Measurements from ENCODE around the gene SAMD14. TPM values are rescaled to one million over a fixed set of nuclear protein-coding genes. Genes with fewer than 3 reads are reported as not detected.

Gene SAMD14
- total and polyA plus RNA-seq, 2 donors: 0.42 to 0.62 TPM

- Histone ChIP-seq H3K4me1 (ENCODE audit: control insufficient read depth in 2 of 2, insufficient read depth in 2 of 2, low read length in 2 of 2) (peaks cover 5 to 23% of the 10 kb centered on the region in 2 donors), H3K27ac (ENCODE audit: low read depth in 1 of 2, low read length in 1 of 2) (peak overlapping the region in 1 of 2 donors; percentile 10), H3K4me3 (ENCODE audit: low read length in 2 of 2) (peak overlapping the region; percentile 42), H3K9me3 (ENCODE audit: control insufficient read depth in 2 of 2, insufficient read depth in 1 of 2, low read length in 1 of 2) (no peaks in the 10 kb centered on the region), H3K36me3 (ENCODE audit: control insufficient read depth in 2 of 2, insufficient read depth in 2 of 2, low read length in 1 of 2) (no peaks in the 10 kb centered on the region), H3K27me3 (ENCODE audit: control insufficient read depth in 2 of 2, insufficient read depth in 1 of 2, low read length in 1 of 2) (peaks cover 0 to 8% of the 10 kb centered on the region in 2 donors)
- WGBS: 3% methylated on average over 53 of the region's 53 CpGs
- DNase-seq (ENCODE audit: low read depth in 6 of 9, low spot score in 9 of 9): peak; percentile 75 to 96 (median 90)
These were observed 31.3 kb upstream of the SAMD14 start for GRCh38 chr17:50161023-50161910.

DNA sequence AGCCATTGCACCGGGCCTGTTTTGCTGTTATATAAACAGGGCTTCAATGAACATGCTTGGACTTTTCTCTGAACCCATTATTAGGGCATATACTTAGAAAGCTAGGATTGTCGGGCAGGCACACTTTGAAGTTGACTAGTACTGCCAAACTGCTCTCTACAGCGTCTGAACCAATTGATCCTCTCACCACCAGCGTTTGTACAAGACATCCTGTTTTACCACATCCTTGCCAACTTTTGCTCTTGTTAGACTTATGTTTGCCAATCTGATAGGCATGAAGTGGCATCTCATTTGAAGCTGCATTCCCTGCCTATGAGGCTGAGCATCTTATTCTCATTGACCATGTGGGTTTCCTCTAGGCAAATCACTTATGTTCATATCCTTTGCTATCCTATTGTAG is 27.9 kb upstream of the SAMD14 start:
- WGBS: 62% methylated on average over 4 of the region's 4 CpGs
- Histone ChIP-seq H3K36me3 (ENCODE audit: control insufficient read depth in 2 of 2, insufficient read depth in 2 of 2, low read length in 1 of 2) (no peaks in the 10 kb centered on the region), H3K9me3 (ENCODE audit: control insufficient read depth in 2 of 2, insufficient read depth in 1 of 2, low read length in 1 of 2) (no peaks in the 10 kb centered on the region), H3K4me3 (ENCODE audit: low read length in 2 of 2) (no peak overlapping the region), H3K27ac (ENCODE audit: low read depth in 1 of 2, low read length in 1 of 2) (no peak overlapping the region), H3K4me1 (ENCODE audit: control insufficient read depth in 2 of 2, insufficient read depth in 2 of 2, low read length in 2 of 2) (peaks cover 5 to 22% of the 10 kb centered on the region in 2 donors), H3K27me3 (ENCODE audit: control insufficient read depth in 2 of 2, insufficient read depth in 1 of 2, low read length in 1 of 2) (peaks cover 0 to 8% of the 10 kb centered on the region in 2 donors)
- DNase-seq (ENCODE audit: low read depth in 6 of 9, low spot score in 9 of 9): no peak

- no peak overlapping the region for H3K27ac ChIP-seq (ENCODE audit: low read depth in 1 of 2, low read length in 1 of 2)
- peaks cover 0 to 2% of the 10 kb centered on the region in 2 donors for H3K27me3 ChIP-seq (ENCODE audit: control insufficient read depth in 2 of 2, insufficient read depth in 1 of 2, low read length in 1 of 2)
- no peak overlapping the region for H3K4me3 ChIP-seq (ENCODE audit: low read length in 2 of 2)
- H3K9me3 ChIP-seq (ENCODE audit: control insufficient read depth in 2 of 2, insufficient read depth in 1 of 2, low read length in 1 of 2): no peaks in the 10 kb centered on the region
- peaks cover 11 to 23% of the 10 kb centered on the region in 2 donors for H3K4me1 ChIP-seq (ENCODE audit: control insufficient read depth in 2 of 2, insufficient read depth in 2 of 2, low read length in 2 of 2)
- no peak for DNase-seq (ENCODE audit: low read depth in 6 of 9, low spot score in 9 of 9)
- 84% methylated on average over 8 of the region's 8 CpGs for WGBS
- no peaks in the 10 kb centered on the region for H3K36me3 ChIP-seq (ENCODE audit: control insufficient read depth in 2 of 2, insufficient read depth in 2 of 2, low read length in 1 of 2)
These were observed 25.3 kb upstream of the SAMD14 start for GRCh38 chr17:50155115-50155819.

- 50% methylated on average over 1 of the region's 1 CpG for WGBS
- no peak for DNase-seq (ENCODE audit: low read depth in 6 of 9, low spot score in 9 of 9)
- H3K27ac ChIP-seq (ENCODE audit: low read depth in 1 of 2, low read length in 1 of 2): peak overlapping the region in 1 of 2 donors; percentile 15
- H3K4me3 ChIP-seq (ENCODE audit: low read length in 2 of 2): no peak overlapping the region
- H3K4me1 ChIP-seq (ENCODE audit: control insufficient read depth in 2 of 2, insufficient read depth in 2 of 2, low read length in 2 of 2): peaks cover 11 to 23% of the 10 kb centered on the region in 2 donors
- H3K9me3 ChIP-seq (ENCODE audit: control insufficient read depth in 2 of 2, insufficient read depth in 1 of 2, low read length in 1 of 2): no peaks in the 10 kb centered on the region
- H3K27me3 ChIP-seq (ENCODE audit: control insufficient read depth in 2 of 2, insufficient read depth in 1 of 2, low read length in 1 of 2): peaks cover 0 to 2% of the 10 kb centered on the region in 2 donors
- H3K36me3 ChIP-seq (ENCODE audit: control insufficient read depth in 2 of 2, insufficient read depth in 2 of 2, low read length in 1 of 2): no peaks in the 10 kb centered on the region
These were observed 24.6 kb upstream of the SAMD14 start for GRCh38 chr17:50154604-50155003.

GRCh38 chr17:50153650-50154575 is 24.0 kb upstream of the SAMD14 start:
- no peaks in the 10 kb centered on the region for H3K9me3 ChIP-seq (ENCODE audit: control insufficient read depth in 2 of 2, insufficient read depth in 1 of 2, low read length in 1 of 2)
- peaks cover 11 to 28% of the 10 kb centered on the region in 2 donors for H3K4me1 ChIP-seq (ENCODE audit: control insufficient read depth in 2 of 2, insufficient read depth in 2 of 2, low read length in 2 of 2)
- H3K4me3 ChIP-seq (ENCODE audit: low read length in 2 of 2): no peak overlapping the region
- peak overlapping the region in 1 of 2 donors; percentile 15 for H3K27ac ChIP-seq (ENCODE audit: low read depth in 1 of 2, low read length in 1 of 2)
- no peak for DNase-seq (ENCODE audit: low read depth in 6 of 9, low spot score in 9 of 9)
- H3K36me3 ChIP-seq (ENCODE audit: control insufficient read depth in 2 of 2, insufficient read depth in 2 of 2, low read length in 1 of 2): no peaks in the 10 kb centered on the region
- peaks cover 0 to 7% of the 10 kb centered on the region in 2 donors for H3K27me3 ChIP-seq (ENCODE audit: control insufficient read depth in 2 of 2, insufficient read depth in 1 of 2, low read length in 1 of 2)
- WGBS: 89% methylated on average over 16 of the region's 16 CpGs

- no peaks in the 10 kb centered on the region for H3K9me3 ChIP-seq (ENCODE audit: control insufficient read depth in 2 of 2, insufficient read depth in 1 of 2, low read length in 1 of 2)
- H3K27ac ChIP-seq (ENCODE audit: low read depth in 1 of 2, low read length in 1 of 2): peak overlapping the region in 1 of 2 donors; percentile 52
- H3K4me3 ChIP-seq (ENCODE audit: low read length in 2 of 2): no peak overlapping the region
- peaks cover 15 to 38% of the 10 kb centered on the region in 2 donors for H3K4me1 ChIP-seq (ENCODE audit: control insufficient read depth in 2 of 2, insufficient read depth in 2 of 2, low read length in 2 of 2)
- DNase-seq (ENCODE audit: low read depth in 6 of 9, low spot score in 9 of 9): no peak
- no peaks in the 10 kb centered on the region for H3K36me3 ChIP-seq (ENCODE audit: control insufficient read depth in 2 of 2, insufficient read depth in 2 of 2, low read length in 1 of 2)
- peaks cover 0 to 7% of the 10 kb centered on the region in 2 donors for H3K27me3 ChIP-seq (ENCODE audit: control insufficient read depth in 2 of 2, insufficient read depth in 1 of 2, low read length in 1 of 2)
- WGBS: 92% methylated on average over 7 of the region's 7 CpGs
These were observed 22.8 kb upstream of the SAMD14 start for GRCh38 chr17:50152736-50153135.

DNA sequence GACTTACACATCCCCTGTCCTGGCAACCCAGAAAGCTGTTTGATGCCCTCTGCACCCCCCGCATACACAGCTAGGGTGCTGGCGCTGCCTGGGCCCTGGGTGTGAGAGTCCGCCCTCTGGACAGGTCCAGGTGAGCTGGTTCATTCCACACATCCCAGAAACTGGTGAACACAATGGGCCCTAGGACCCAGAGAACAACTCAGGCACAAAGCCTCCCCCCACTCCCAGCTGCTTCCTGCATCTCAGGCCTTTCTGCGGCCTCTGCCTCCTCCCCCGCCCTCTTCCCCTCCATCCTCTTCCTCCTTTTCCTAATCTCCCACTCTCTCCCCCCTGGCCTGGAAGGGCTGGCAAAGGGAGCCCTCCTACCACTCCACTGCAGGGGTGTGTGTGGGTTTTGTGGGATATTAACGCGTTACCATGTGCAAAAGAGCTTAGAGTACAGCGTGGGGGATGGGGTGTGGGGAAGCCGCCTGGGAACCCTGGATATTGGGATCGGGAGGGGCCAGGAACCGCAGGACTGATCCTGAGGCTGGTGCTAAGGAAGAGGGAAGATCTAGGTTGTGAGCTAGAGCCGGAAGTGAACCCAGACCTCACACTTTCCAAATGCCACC is 22.1 kb upstream of the SAMD14 start:
- peak overlapping the region; percentile 88 to 93 for H3K27ac ChIP-seq (ENCODE audit: low read depth in 1 of 2, low read length in 1 of 2)
- peaks cover 22 to 45% of the 10 kb centered on the region in 2 donors for H3K4me1 ChIP-seq (ENCODE audit: control insufficient read depth in 2 of 2, insufficient read depth in 2 of 2, low read length in 2 of 2)
- no peaks in the 10 kb centered on the region for H3K36me3 ChIP-seq (ENCODE audit: control insufficient read depth in 2 of 2, insufficient read depth in 2 of 2, low read length in 1 of 2)
- 3% methylated on average over 12 of the region's 12 CpGs for WGBS
- peak overlapping the region; percentile 75 to 94 for H3K4me3 ChIP-seq (ENCODE audit: low read length in 2 of 2)
- peaks cover 0 to 7% of the 10 kb centered on the region in 2 donors for H3K27me3 ChIP-seq (ENCODE audit: control insufficient read depth in 2 of 2, insufficient read depth in 1 of 2, low read length in 1 of 2)
- DNase-seq (ENCODE audit: low read depth in 6 of 9, low spot score in 9 of 9): peak in 8 of 9 donors; percentile 62 to 88 (median 78)
- no peaks in the 10 kb centered on the region for H3K9me3 ChIP-seq (ENCODE audit: control insufficient read depth in 2 of 2, insufficient read depth in 1 of 2, low read length in 1 of 2)

Measured in thymus (tissue), 11 donors.